WTC11 (cell line): ENCODE data around the gene ADGRB3.

Experiments
- ARID4B ChIP-seq: sonication (generic); formaldehyde crosslinking; IDR thresholded peaks from 2 replicates; pipeline ENCODE4 v1.8.0; 2023; ENCODE audit warnings: missing genetic modification reagents, mild to moderate bottlenecking, borderline replicate concordance
- E2F1 ChIP-seq: sonication (generic); formaldehyde crosslinking; IDR thresholded peaks from 2 replicates; pipeline ENCODE4 v1.8.0; 2022; ENCODE audit warnings: mild to moderate bottlenecking, missing genetic modification reagents
- GABPB1 ChIP-seq: sonication (generic); formaldehyde crosslinking; IDR thresholded peaks from 2 replicates; pipeline ENCODE4 v1.8.1; 2023; ENCODE audit warnings: mild to moderate bottlenecking, missing genetic modification reagents
- NR2C2 ChIP-seq: sonication (generic); formaldehyde crosslinking; IDR thresholded peaks from 2 replicates; pipeline ENCODE4 v1.8.0; 2022; ENCODE audit warnings: mild to moderate bottlenecking, missing genetic modification reagents
- NR3C1 ChIP-seq: sonication (generic); formaldehyde crosslinking; conservative IDR thresholded peaks from 2 replicates; pipeline ENCODE4 v1.8.1; 2023; ENCODE audit warnings: low read depth, mild to moderate bottlenecking, missing genetic modification reagents
- SP1 ChIP-seq: sonication (generic); formaldehyde crosslinking; conservative IDR thresholded peaks from 2 replicates; pipeline ENCODE4 v1.8.1; 2022; ENCODE audit warnings: missing genetic modification reagents
- TF ChIP-seq, protein P1 (sequence below): fragments of 200-600 bp; IDR thresholded peaks from 2 replicates; pipeline ENCODE4 v1.8.0; 2022; ENCODE audit warnings: antibody characterized with exemption
- TF ChIP-seq, protein P2 (sequence below): sonication (generic); formaldehyde crosslinking; IDR thresholded peaks from 2 replicates; pipeline ENCODE4 v1.8.1; 2022; ENCODE audit warnings: low read depth, mild to moderate bottlenecking, moderate library complexity, missing genetic modification reagents, borderline replicate concordance
- TF ChIP-seq, protein P3 (sequence below): sonication (generic); formaldehyde crosslinking; conservative IDR thresholded peaks from 2 replicates; pipeline ENCODE4 v1.8.1; 2023; ENCODE audit warnings: mild to moderate bottlenecking, low read depth, missing genetic modification reagents, moderate library complexity
- TF ChIP-seq, protein P4 (sequence below): sonication (generic); formaldehyde crosslinking; IDR thresholded peaks from 2 replicates; pipeline ENCODE4 v1.8.1; 2023; ENCODE audit warnings: mild to moderate bottlenecking, missing genetic modification reagents, moderate library complexity

DNA sequence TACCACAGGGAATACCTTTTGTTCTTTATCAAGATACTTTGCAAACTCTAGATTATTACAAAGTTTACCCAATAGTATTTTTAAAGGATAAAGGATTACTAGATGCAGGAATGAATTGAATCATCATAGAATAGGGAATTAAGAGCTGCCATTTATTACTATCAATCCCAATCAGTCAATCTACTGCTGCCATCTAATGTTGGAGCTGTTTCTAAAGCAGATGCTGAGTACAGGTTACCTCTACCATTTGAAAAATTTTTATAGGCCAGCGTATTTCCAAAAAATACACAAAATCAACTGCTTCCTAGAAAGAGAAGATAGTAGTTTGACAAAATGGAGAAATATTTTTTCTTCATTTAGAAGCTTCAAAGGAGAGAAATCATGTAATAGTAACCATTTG, 520.4 kb downstream of the ADGRB3 start:
- TF ChIP-seq ARID4B (CRISPR knock-in tag) (no peak), NR3C1 (CRISPR knock-in tag) (no peak), NR2C2 (CRISPR knock-in tag) (no peak), E2F1 (CRISPR knock-in tag) (no peak), GABPB1 (CRISPR knock-in tag) (no peak), SP1 (CRISPR knock-in tag) (no peak)
- TF ChIP-seq, protein P1, sequence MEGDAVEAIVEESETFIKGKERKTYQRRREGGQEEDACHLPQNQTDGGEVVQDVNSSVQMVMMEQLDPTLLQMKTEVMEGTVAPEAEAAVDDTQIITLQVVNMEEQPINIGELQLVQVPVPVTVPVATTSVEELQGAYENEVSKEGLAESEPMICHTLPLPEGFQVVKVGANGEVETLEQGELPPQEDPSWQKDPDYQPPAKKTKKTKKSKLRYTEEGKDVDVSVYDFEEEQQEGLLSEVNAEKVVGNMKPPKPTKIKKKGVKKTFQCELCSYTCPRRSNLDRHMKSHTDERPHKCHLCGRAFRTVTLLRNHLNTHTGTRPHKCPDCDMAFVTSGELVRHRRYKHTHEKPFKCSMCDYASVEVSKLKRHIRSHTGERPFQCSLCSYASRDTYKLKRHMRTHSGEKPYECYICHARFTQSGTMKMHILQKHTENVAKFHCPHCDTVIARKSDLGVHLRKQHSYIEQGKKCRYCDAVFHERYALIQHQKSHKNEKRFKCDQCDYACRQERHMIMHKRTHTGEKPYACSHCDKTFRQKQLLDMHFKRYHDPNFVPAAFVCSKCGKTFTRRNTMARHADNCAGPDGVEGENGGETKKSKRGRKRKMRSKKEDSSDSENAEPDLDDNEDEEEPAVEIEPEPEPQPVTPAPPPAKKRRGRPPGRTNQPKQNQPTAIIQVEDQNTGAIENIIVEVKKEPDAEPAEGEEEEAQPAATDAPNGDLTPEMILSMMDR: no peak
- TF ChIP-seq, protein P2, sequence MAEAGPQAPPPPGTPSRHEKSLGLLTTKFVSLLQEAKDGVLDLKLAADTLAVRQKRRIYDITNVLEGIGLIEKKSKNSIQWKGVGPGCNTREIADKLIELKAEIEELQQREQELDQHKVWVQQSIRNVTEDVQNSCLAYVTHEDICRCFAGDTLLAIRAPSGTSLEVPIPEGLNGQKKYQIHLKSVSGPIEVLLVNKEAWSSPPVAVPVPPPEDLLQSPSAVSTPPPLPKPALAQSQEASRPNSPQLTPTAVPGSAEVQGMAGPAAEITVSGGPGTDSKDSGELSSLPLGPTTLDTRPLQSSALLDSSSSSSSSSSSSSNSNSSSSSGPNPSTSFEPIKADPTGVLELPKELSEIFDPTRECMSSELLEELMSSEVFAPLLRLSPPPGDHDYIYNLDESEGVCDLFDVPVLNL (CRISPR knock-in tag): no peak
- TF ChIP-seq, protein P3, sequence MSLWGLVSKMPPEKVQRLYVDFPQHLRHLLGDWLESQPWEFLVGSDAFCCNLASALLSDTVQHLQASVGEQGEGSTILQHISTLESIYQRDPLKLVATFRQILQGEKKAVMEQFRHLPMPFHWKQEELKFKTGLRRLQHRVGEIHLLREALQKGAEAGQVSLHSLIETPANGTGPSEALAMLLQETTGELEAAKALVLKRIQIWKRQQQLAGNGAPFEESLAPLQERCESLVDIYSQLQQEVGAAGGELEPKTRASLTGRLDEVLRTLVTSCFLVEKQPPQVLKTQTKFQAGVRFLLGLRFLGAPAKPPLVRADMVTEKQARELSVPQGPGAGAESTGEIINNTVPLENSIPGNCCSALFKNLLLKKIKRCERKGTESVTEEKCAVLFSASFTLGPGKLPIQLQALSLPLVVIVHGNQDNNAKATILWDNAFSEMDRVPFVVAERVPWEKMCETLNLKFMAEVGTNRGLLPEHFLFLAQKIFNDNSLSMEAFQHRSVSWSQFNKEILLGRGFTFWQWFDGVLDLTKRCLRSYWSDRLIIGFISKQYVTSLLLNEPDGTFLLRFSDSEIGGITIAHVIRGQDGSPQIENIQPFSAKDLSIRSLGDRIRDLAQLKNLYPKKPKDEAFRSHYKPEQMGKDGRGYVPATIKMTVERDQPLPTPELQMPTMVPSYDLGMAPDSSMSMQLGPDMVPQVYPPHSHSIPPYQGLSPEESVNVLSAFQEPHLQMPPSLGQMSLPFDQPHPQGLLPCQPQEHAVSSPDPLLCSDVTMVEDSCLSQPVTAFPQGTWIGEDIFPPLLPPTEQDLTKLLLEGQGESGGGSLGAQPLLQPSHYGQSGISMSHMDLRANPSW: no peak
- TF ChIP-seq, protein P4, sequence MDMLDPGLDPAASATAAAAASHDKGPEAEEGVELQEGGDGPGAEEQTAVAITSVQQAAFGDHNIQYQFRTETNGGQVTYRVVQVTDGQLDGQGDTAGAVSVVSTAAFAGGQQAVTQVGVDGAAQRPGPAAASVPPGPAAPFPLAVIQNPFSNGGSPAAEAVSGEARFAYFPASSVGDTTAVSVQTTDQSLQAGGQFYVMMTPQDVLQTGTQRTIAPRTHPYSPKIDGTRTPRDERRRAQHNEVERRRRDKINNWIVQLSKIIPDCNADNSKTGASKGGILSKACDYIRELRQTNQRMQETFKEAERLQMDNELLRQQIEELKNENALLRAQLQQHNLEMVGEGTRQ (CRISPR knock-in tag): no peak
